ENCODE results near the gene SLC4A1. TPM values are rescaled to one million over a fixed set of nuclear protein-coding genes. Genes with fewer than 3 reads are reported as not detected.
A peak's percentile ranks its signal among the peaks of the same experiment; 100 is the strongest.

SLC4A1 gene
- total RNA-seq, 1 donor: not detected

- Histone ChIP-seq H3K36me3 (ENCODE audit: insufficient read depth, low read length) (no peaks in the 10 kb centered on the region), H2AFZ (ENCODE audit: low read length) (no peak overlapping the region), H3K9me3 (ENCODE audit: low read depth, low read length) (no peaks in the 10 kb centered on the region), H3K4me3 (ENCODE audit: insufficient read depth, low read length) (no peak overlapping the region), H3K79me2 (ENCODE audit: insufficient read depth, low read length) (no peaks in the 10 kb centered on the region), H3K4me2 (ENCODE audit: insufficient read depth, low read length) (no peak overlapping the region), H3K27ac (ENCODE audit: low read depth, low read length) (no peak overlapping the region), H4K20me1 (ENCODE audit: insufficient read depth, low read length) (no peaks in the 10 kb centered on the region), H3K27me3 (ENCODE audit: insufficient read depth, low read length) (peaks cover 9% of the 10 kb centered on the region), H3K4me1 (ENCODE audit: insufficient read depth, low read length) (no peaks in the 10 kb centered on the region)
- TF ChIP-seq CTCF (IDR thresholded peaks at IDR 0.05; ENCODE audit: extremely low read depth, low read depth, low read length): no peak
- peak; percentile 56 for DNase-seq (ENCODE audit: insufficient read length, low spot score, missing footprints)
Measured at GRCh38 chr17:44269535-44270240, 1.8 kb upstream of the SLC4A1 start.

DNA sequence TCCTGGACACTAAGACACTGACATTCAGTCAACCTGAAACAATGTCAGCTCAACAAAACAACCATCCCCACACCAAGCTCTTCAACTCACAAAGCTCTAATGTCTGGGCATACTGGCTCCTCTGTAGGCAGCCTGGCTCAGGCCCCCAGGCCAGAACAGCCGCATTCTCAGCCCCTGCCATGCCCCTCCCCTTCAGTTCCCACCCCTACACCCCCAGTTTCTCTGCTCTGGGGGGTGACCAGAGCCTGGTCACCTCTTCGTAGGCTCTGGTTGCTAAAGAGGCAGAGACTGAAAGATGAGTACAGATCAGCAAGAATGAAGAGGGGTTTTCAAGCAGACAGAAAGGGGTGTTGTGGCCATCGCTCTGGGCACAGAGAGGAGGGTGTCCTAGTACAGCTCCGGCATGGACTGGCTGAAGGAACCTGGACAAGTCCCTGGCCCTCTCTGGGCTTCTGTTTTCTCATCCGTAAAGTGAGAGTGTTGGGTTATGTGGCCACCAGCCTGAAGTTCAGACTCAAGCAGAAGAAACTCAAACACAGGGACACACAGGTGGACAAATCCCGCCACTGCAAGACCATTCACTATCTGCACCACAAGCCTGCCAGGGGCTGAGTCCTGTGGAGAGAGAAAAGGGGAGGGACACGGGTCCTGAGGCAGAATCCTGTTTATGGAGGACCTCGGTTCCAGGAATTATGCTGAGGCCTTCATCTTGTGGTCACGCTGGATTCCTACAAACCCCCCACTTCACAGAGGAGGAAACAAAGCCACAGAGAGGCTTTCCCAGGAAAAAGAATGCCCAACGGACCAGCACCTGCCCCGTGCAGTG lies 987 bp upstream of the SLC4A1 start:
- H3K79me2 ChIP-seq (ENCODE audit: insufficient read depth, low read length): no peaks in the 10 kb centered on the region
- H3K27ac ChIP-seq (ENCODE audit: low read depth, low read length): no peak overlapping the region
- H3K36me3 ChIP-seq (ENCODE audit: insufficient read depth, low read length): no peaks in the 10 kb centered on the region
- H3K4me3 ChIP-seq (ENCODE audit: insufficient read depth, low read length): no peak overlapping the region
- no peak for TF ChIP-seq CTCF (IDR thresholded peaks at IDR 0.05; ENCODE audit: extremely low read depth, low read depth, low read length)
- H3K27me3 ChIP-seq (ENCODE audit: insufficient read depth, low read length): peaks cover 9% of the 10 kb centered on the region
- H3K4me2 ChIP-seq (ENCODE audit: insufficient read depth, low read length): no peak overlapping the region
- DNase-seq (ENCODE audit: insufficient read length, low spot score, missing footprints): peak; percentile 51
- H4K20me1 ChIP-seq (ENCODE audit: insufficient read depth, low read length): no peaks in the 10 kb centered on the region
- H3K9me3 ChIP-seq (ENCODE audit: low read depth, low read length): no peaks in the 10 kb centered on the region
- H2AFZ ChIP-seq (ENCODE audit: low read length): no peak overlapping the region
- no peaks in the 10 kb centered on the region for H3K4me1 ChIP-seq (ENCODE audit: insufficient read depth, low read length)

- H3K4me1 ChIP-seq (ENCODE audit: insufficient read depth, low read length): no peaks in the 10 kb centered on the region
- no peaks in the 10 kb centered on the region for H3K36me3 ChIP-seq (ENCODE audit: insufficient read depth, low read length)
- no peak overlapping the region for H3K27ac ChIP-seq (ENCODE audit: low read depth, low read length)
- no peaks in the 10 kb centered on the region for H3K79me2 ChIP-seq (ENCODE audit: insufficient read depth, low read length)
- H3K4me3 ChIP-seq (ENCODE audit: insufficient read depth, low read length): no peak overlapping the region
- H3K4me2 ChIP-seq (ENCODE audit: insufficient read depth, low read length): no peak overlapping the region
- H3K27me3 ChIP-seq (ENCODE audit: insufficient read depth, low read length): peaks cover 4% of the 10 kb centered on the region
- H3K9me3 ChIP-seq (ENCODE audit: low read depth, low read length): no peaks in the 10 kb centered on the region
- no peaks in the 10 kb centered on the region for H4K20me1 ChIP-seq (ENCODE audit: insufficient read depth, low read length)
- DNase-seq (ENCODE audit: insufficient read length, low spot score, missing footprints): no peak
- TF ChIP-seq CTCF (IDR thresholded peaks at IDR 0.05; ENCODE audit: extremely low read depth, low read depth, low read length): no peak
- no peak overlapping the region for H2AFZ ChIP-seq (ENCODE audit: low read length)
Measured at GRCh38 chr17:44267165-44267455, 825 bp downstream of the SLC4A1 start.

GRCh38 chr17:44266402-44267164 lies 1.4 kb downstream of the SLC4A1 start:
- no peak overlapping the region for H2AFZ ChIP-seq (ENCODE audit: low read length)
- H3K36me3 ChIP-seq (ENCODE audit: insufficient read depth, low read length): no peaks in the 10 kb centered on the region
- H3K27me3 ChIP-seq (ENCODE audit: insufficient read depth, low read length): peaks cover 4% of the 10 kb centered on the region
- no peaks in the 10 kb centered on the region for H3K9me3 ChIP-seq (ENCODE audit: low read depth, low read length)
- TF ChIP-seq CTCF (IDR thresholded peaks at IDR 0.05; ENCODE audit: extremely low read depth, low read depth, low read length): no peak
- H4K20me1 ChIP-seq (ENCODE audit: insufficient read depth, low read length): no peaks in the 10 kb centered on the region
- no peak overlapping the region for H3K4me3 ChIP-seq (ENCODE audit: insufficient read depth, low read length)
- DNase-seq (ENCODE audit: insufficient read length, low spot score, missing footprints): peak; percentile 51
- H3K79me2 ChIP-seq (ENCODE audit: insufficient read depth, low read length): no peaks in the 10 kb centered on the region
- no peaks in the 10 kb centered on the region for H3K4me1 ChIP-seq (ENCODE audit: insufficient read depth, low read length)
- no peak overlapping the region for H3K4me2 ChIP-seq (ENCODE audit: insufficient read depth, low read length)
- no peak overlapping the region for H3K27ac ChIP-seq (ENCODE audit: low read depth, low read length)
